A204.1 (cell line): Measurements from ENCODE around the gene MAGEE2.
"Not testable (repeated sequence)": the region's sequence is repeated elsewhere in the genome, so short reads cannot be mapped to it uniquely, and the experiment has no call there.

Experiments used
- FAIRE-seq: peaks from 2 replicates; lab custom pipeline; 2012; peaks lifted over from hg19 to GRCh38; lab: Jason Lieb, UNC

Gene MAGEE2

DNA sequence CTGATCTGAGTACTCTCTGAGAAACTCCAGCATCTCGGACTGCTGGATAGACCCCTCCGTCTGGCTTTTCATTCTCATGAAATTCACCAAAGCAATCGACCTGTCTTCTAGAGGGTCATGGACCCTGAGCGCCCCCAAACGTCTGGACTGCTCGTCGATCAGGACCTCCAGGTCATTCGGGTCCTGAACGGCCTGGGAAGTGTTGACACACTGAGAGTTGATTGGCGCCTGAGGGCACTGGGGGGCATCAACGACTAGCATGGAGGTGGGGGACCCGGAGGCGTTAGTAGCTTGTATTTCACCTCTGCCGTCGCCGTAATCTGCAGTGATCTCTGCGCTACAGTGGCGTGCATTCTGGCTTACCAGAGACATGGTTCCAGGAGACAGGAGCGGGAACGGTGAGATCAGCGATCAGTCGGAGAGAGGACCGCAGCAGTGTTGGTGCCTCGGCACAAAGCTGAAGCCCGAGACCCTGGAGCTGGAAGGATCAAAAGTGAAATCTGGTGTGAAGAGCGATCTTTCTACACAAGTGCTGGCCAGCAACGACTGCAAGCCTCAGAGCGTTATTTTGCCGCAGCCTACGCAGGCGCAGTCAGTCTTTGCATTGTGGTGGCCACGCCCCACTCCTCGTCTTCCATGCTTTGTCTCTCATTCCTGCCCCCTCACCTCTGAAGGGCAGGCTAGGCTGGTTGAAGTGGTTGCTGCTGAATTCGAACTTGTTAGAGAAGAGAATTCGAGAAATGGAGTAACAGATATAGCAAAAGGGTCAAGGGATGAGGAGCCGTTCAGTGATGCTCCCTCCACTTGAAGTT, at the start of gene MAGEE2:
MAGEE2 (minus strand) TSS at position 575 of the 812 bp plus-strand sequence; CDS start at position 372, 203 bp downstream.
- no peak for FAIRE-seq

GRCh38 chrX:75786290-75786689, 1.2 kb upstream of the MAGEE2 start:
- FAIRE-seq: no peak

GRCh38 chrX:75781611-75782010, 3.4 kb downstream of the MAGEE2 start:
- FAIRE-seq: no peak

GRCh38 chrX:75768063-75768462, 17.0 kb downstream of the MAGEE2 start:
- FAIRE-seq: not testable (repeated sequence)

- no peak for FAIRE-seq
These were observed 36.6 kb downstream of the MAGEE2 start for GRCh38 chrX:75748431-75748830.

DNA sequence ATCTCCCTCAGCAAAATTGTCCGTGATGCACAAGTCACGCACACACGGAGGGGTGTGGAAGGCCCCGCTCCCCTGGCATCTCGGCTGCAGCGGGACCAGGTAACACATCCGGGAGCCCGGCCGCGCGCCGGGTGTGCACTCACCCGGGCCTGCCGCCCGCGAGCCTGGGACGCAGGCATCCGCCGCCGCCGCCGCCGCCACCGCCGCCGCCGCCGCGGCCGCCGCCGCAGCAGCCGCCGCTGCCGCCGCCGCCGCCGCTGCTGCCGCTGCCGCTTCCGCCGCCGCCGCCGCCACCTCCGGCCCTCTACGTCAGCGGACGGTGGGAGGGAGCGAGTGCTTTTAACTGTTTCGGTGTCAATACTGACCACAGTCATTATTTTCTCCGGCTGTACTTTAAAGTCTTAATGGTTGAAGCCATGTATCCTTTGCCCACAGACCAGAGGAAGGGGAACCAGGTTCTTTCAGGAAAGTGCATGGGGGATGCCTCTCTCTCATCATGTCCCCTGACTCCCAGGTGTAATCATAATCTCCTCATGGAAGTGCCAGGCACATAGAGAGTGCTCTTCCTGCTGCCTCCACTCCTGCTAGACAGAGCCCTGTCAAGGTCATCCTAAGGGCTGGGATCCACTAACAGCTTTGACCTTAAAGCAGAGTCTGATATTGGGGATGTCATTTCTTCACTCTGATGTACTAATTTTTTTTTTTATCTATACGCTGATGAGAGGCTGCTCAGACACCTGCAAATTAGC, 38.0 kb downstream of the MAGEE2 start:
- FAIRE-seq: no peak
